Neuronal stem cell (in vitro differentiated cells): Measurements from ENCODE around the gene WRNIP1. TPM values are rescaled to one million over a fixed set of nuclear protein-coding genes. Genes with fewer than 3 reads are reported as not detected.

Source experiments
- DNase-seq: peaks from one replicate; pipeline ENCODE4 v3.0.0-alpha.2; 2013; ENCODE audit warnings: low spot score
- H2AFZ ChIP-seq: one replicate; pipeline ENCODE4 v1.6.1; 2013; ENCODE audit warnings: mild to moderate bottlenecking, low read length, inconsistent platforms
- H2AK5ac ChIP-seq: 2 replicates; pipeline ENCODE4 v1.6.1; 2013; ENCODE audit warnings: low read depth, mild to moderate bottlenecking, inconsistent platforms, low read length, moderate library complexity, mixed read lengths
- H2BK120ac ChIP-seq: 2 replicates; pipeline ENCODE4 v1.6.1; 2013; ENCODE audit warnings: low read depth, mild to moderate bottlenecking, inconsistent platforms, low read length, moderate library complexity, mixed read lengths
- H2BK12ac ChIP-seq: one replicate; pipeline ENCODE4 v1.6.1; 2013; ENCODE audit warnings: low read length, inconsistent platforms
- H2BK15ac ChIP-seq: 2 replicates; pipeline ENCODE4 v1.6.1; 2013; ENCODE audit warnings: mild to moderate bottlenecking, low read length, inconsistent platforms, mixed read lengths
- H2BK5ac ChIP-seq: one replicate; pipeline ENCODE4 v1.6.1; 2013; ENCODE audit warnings: inconsistent platforms, mild to moderate bottlenecking, low read length, moderate library complexity
- H3K14ac ChIP-seq: one replicate; pipeline ENCODE4 v1.6.1; 2013; ENCODE audit warnings: low read length, inconsistent platforms
- H3K18ac ChIP-seq: 2 replicates; pipeline ENCODE4 v1.6.1; 2013; ENCODE audit warnings: low read length, inconsistent platforms
- H3K23ac ChIP-seq: 2 replicates; pipeline ENCODE4 v1.6.1; 2013; ENCODE audit warnings: low read depth, mild to moderate bottlenecking, mixed read lengths, low read length, inconsistent platforms; ENCODE audit not compliant: poor library complexity
- H3K27ac ChIP-seq: replicated peaks from 3 replicates; pipeline ENCODE4 v1.5.1; 2013; ENCODE audit warnings: low read length, inconsistent platforms
- H3K27me3 ChIP-seq, 3 experiments: 2 replicates each; pipeline ENCODE4 v1.6.1; 2013; ENCODE audit warnings: low read length in 3 of 3, mild to moderate bottlenecking in 2 of 3, inconsistent platforms in 1 of 3, low read depth in 1 of 3, mixed read lengths in 1 of 3, moderate library complexity in 1 of 3; ENCODE audit not compliant: control insufficient read depth in 3 of 3, insufficient read depth in 3 of 3
- H3K36me3 ChIP-seq, 2 donors: replicated peaks in 1 of 2; 2 replicates each; pipeline ENCODE4 v1.6.1; 2013; ENCODE audit warnings: low read length in 2 of 2; ENCODE audit not compliant: control insufficient read depth in 2 of 2, insufficient read depth in 2 of 2
- H3K4ac ChIP-seq: 2 replicates; pipeline ENCODE4 v1.6.1; 2013; ENCODE audit warnings: inconsistent platforms, mild to moderate bottlenecking, low read length, moderate library complexity
- H3K4me1 ChIP-seq, 2 donors: 1 replicate in 1 of 2; 2 replicates in 1 of 2; pipeline ENCODE4 v1.6.1; 2013; ENCODE audit warnings: low read length in 2 of 2, low read depth in 1 of 2; ENCODE audit not compliant: control insufficient read depth in 2 of 2, insufficient read depth in 1 of 2
- H3K4me2 ChIP-seq: one replicate; pipeline ENCODE4 v1.6.1; 2013; ENCODE audit warnings: mild to moderate bottlenecking, low read length, inconsistent platforms; ENCODE audit not compliant: insufficient read depth, poor library complexity, severe bottlenecking
- H3K4me3 ChIP-seq, 2 donors: 2 replicates each; pipeline ENCODE4 v1.5.1; 2013; ENCODE audit warnings: low read length in 2 of 2, mild to moderate bottlenecking in 2 of 2, inconsistent platforms in 1 of 2, moderate library complexity in 1 of 2
- H3K79me1 ChIP-seq: one replicate; pipeline ENCODE4 v1.6.1; 2013; ENCODE audit warnings: low read depth, mild to moderate bottlenecking, inconsistent platforms, low read length, moderate library complexity
- H3K9ac ChIP-seq: one replicate; pipeline ENCODE4 v1.6.1; 2013; ENCODE audit warnings: mild to moderate bottlenecking, low read depth, low read length, inconsistent platforms; ENCODE audit not compliant: poor library complexity
- H3K9me3 ChIP-seq, 2 donors: replicated peaks in 1 of 2; 2 replicates each; pipeline versions ENCODE3 to v1.6.1; 2013; ENCODE audit warnings: low read length in 2 of 2, mild to moderate bottlenecking in 2 of 2, inconsistent platforms in 1 of 2, low read depth in 1 of 2, mixed read lengths in 1 of 2, moderate library complexity in 1 of 2; ENCODE audit not compliant: control insufficient read depth in 2 of 2, insufficient read depth in 1 of 2
- H4K8ac ChIP-seq: one replicate; pipeline ENCODE4 v1.6.1; 2013; ENCODE audit warnings: low read depth, mild to moderate bottlenecking, inconsistent platforms, low read length, moderate library complexity
- H4K91ac ChIP-seq: one replicate; pipeline ENCODE4 v1.6.1; 2013; ENCODE audit warnings: low read length, low read depth, mild to moderate bottlenecking, inconsistent platforms; ENCODE audit not compliant: poor library complexity
- WGBS, 2 donors: extraction: QIAGEN DNeasy Blood & Tissue Kit; methylation state at CpG; one replicate each; pipeline ENCODE4 v1.1.7; 2013; ENCODE audit warnings: missing lambda C conversion rate in 2 of 2, mixed read lengths in 1 of 2; ENCODE audit not compliant: insufficient read length in 2 of 2, insufficient replicate concordance in 1 of 2; ENCODE audit errors: extremely low coverage in 2 of 2; 5-methylcytosine and 5-hydroxymethylcytosine counted together
- polyA plus RNA-seq, 2 experiments: library from polyadenylated mRNA; stranded (reverse); fragments of 200-250 nt; gene quantifications; one replicate each; pipeline ENCODE4 v1.2.3, GENCODE V29; 2013

Gene WRNIP1
- 24.6 TPM for polyA plus RNA-seq (2013, experiment 1 of 2)
- 24.2 TPM for polyA plus RNA-seq (2013, experiment 2 of 2)

DNA sequence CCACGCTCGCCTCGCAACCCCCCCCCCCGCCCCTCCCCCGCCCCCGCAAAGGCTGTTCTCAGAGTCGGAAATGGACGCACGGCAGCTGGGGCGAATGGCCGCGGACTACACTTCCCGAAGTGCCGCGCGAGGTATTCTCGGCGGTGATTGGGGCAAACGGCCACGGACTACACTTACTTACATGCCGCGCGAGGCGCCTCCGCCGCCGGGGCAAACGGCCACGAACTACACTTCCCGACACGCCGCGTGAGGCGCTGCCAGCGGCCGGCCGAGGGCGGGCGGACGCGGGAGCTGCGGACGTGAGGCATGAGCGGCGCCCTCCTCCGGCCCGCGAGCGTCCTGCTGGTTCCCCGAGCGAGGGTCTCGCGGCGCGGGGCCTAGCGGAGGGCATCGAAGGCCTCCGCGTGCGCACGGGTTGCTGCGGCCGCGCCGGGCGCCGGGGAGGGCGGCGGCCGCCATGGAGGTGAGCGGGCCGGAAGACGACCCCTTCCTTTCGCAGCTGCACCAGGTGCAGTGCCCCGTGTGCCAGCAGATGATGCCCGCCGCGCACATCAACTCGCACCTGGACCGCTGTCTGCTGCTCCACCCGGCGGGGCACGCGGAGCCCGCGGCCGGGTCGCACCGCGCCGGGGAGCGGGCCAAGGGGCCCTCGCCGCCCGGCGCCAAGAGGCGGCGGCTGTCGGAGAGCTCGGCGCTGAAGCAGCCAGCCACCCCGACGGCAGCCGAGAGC, at the start of gene WRNIP1:
TSS of gene WRNIP1 (plus strand) at position 228 of the 730 bp plus-strand sequence. CDS start at position 458, 230 bp downstream.
- Histone ChIP-seq H3K4me1 (peaks cover 13 to 17% of the 10 kb centered on the region in 2 donors), H3K36me3 (peaks cover 2 to 28% of the 10 kb centered on the region in 2 donors), H3K18ac (peak within 1 kb of the TSS; percentile 98), H2BK15ac (peak within 1 kb of the TSS; percentile 67), H2AK5ac (peak within 1 kb of the TSS; percentile 92), H3K27me3 (no peaks in the 10 kb centered on the region), H3K4ac (no peak within 1 kb of the TSS), H2BK12ac (peak within 1 kb of the TSS; percentile 73), H3K9me3 (peaks cover 0 to 3% of the 10 kb centered on the region in 2 donors), H2AFZ (peak within 1 kb of the TSS; percentile 96), H3K4me3 (peak within 1 kb of the TSS; percentile 66 to 80), H4K8ac (peak within 1 kb of the TSS; percentile 82), H4K91ac (peak within 1 kb of the TSS; percentile 72), H3K14ac (peak within 1 kb of the TSS; percentile 99), H2BK120ac (no peak within 1 kb of the TSS), H3K4me2 (peak within 1 kb of the TSS; percentile 96), H3K79me1 (peaks cover 13% of the 10 kb centered on the region), H3K27ac (peak within 1 kb of the TSS; percentile 82), H3K9ac (peak within 1 kb of the TSS; percentile 98), H3K23ac (peak within 1 kb of the TSS; percentile 100), H2BK5ac (no peak within 1 kb of the TSS)
- DNase-seq: peak; percentile 99
- WGBS, 2 donors: no CpG with 5 or more reads among the region's 104 CpGs

DNA sequence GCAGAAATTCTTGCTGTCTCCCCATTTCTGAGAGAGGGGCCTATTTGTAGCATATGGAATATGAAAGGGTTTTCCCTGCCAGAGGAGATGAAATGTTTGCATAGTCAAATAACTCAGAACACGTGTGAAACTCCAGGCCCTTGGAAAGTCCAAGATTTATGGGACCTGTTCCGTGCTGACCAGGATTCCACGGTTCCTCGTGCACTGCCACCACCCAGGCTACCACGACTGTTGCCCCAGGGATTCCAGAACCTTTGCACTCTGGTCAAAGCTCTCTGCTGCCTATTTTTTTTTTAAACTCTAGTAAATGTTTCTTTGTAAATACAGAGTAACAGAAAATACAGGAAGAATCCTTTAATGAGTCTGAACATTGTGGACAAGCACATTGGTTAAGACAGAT, 49.5 kb upstream of the WRNIP1 start:
- no peak overlapping the region for H4K8ac ChIP-seq
- no peak overlapping the region for H2BK15ac ChIP-seq
- H3K79me1 ChIP-seq: no peaks in the 10 kb centered on the region
- H2BK5ac ChIP-seq: no peak overlapping the region
- no peak overlapping the region for H3K4me2 ChIP-seq
- no peak for DNase-seq
- no peak overlapping the region for H3K18ac ChIP-seq
- no CpG with 5 or more reads among the region's 5 CpGs for WGBS, 2 donors
- H2BK120ac ChIP-seq: no peak overlapping the region
- H3K9ac ChIP-seq: no peak overlapping the region
- H3K4me1 ChIP-seq: no peaks in the 10 kb centered on the region
- no peak overlapping the region for H3K4me3 ChIP-seq
- no peak overlapping the region for H2BK12ac ChIP-seq
- no peak overlapping the region for H4K91ac ChIP-seq
- H3K4ac ChIP-seq: no peak overlapping the region
- no peaks in the 10 kb centered on the region for H3K36me3 ChIP-seq
- H3K14ac ChIP-seq: no peak overlapping the region
- no peaks in the 10 kb centered on the region for H3K27me3 ChIP-seq
- peaks cover 2% of the 10 kb centered on the region in 2 donors for H3K9me3 ChIP-seq
- H2AK5ac ChIP-seq: no peak overlapping the region
- H2AFZ ChIP-seq: no peak overlapping the region
- H3K27ac ChIP-seq: no peak overlapping the region
- no peak overlapping the region for H3K23ac ChIP-seq

DNA sequence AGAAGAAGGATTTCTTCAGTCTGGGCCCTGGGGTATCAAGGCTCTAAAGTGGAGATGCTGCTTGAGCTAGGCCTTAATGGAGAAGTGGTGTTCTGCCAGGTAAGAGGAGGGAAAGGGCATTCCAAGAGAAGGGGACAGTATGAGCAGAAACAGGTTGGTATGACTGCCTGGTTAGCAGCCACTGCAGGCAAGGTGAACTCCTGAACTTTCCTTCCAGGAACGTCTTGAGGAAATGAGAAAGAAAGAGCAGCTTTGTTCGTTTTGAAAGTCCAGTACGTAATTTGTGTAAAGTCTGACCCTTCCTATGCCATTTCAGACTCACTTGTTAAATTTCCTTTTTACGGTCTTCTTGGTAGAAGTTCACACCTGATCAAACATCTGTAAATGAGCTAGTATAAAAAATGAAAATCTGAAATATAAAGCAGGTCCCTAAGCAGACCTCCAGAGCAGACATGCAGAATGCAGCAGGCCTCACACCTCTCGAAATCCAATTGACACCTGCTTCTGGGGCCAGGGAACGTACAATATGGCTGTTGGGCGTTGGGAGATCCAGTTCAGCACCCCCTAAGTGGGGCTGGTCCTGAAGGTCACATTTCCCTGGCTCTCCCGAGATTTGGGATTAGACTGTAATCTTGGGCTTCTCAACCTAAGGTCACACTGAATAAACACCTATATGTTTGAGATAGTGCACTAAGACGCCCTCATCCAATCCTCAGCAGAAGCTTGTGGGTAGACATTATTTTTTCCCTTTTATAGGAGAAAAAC, 48.1 kb upstream of the WRNIP1 start:
- Histone ChIP-seq H4K8ac (no peak overlapping the region), H2BK12ac (no peak overlapping the region), H3K18ac (no peak overlapping the region), H3K27ac (no peak overlapping the region), H2BK5ac (no peak overlapping the region), H2BK120ac (no peak overlapping the region), H3K9me3 (peaks cover 0 to 2% of the 10 kb centered on the region in 2 donors), H3K27me3 (no peaks in the 10 kb centered on the region), H2AK5ac (no peak overlapping the region), H3K4ac (no peak overlapping the region), H3K79me1 (no peaks in the 10 kb centered on the region), H3K4me1 (no peaks in the 10 kb centered on the region), H3K4me2 (no peak overlapping the region), H4K91ac (no peak overlapping the region), H3K9ac (no peak overlapping the region), H2AFZ (no peak overlapping the region), H3K23ac (no peak overlapping the region), H3K14ac (no peak overlapping the region), H3K4me3 (no peak overlapping the region), H2BK15ac (no peak overlapping the region), H3K36me3 (no peaks in the 10 kb centered on the region)
- DNase-seq: no peak
- no CpG with 5 or more reads among the region's 9 CpGs for WGBS, 2 donors
